ENCODE measurements around the gene GNPDA1. TPM values are rescaled to one million over a fixed set of nuclear protein-coding genes. Genes with fewer than 3 reads are reported as not detected.

The GNPDA1 gene
- polyA plus RNA-seq, 1 donor (not counting 4 experiments of a cell fraction or from before 2014, with no cell fraction given) = 18.0 TPM

GRCh38 chr5:142015781-142016533 lies 3.1 kb upstream of the GNPDA1 start:
- Histone ChIP-seq H3K36me3 (ENCODE audit: control insufficient read depth in 2 of 2, extremely low read depth in 1 of 2, insufficient read depth in 2 of 2, low read length in 2 of 2) (peaks cover 0 to under 1% of the 10 kb centered on the region in 2 experiments), H3K27me3 (ENCODE audit: control insufficient read depth, extremely low read depth, insufficient read depth, low read length) (no peaks in the 10 kb centered on the region), H3K9ac (ENCODE audit: control insufficient read depth, extremely low read depth, insufficient read depth, low read length) (peak overlapping the region; percentile 55), H2AFZ (ENCODE audit: control insufficient read depth, low read length) (peak overlapping the region; percentile 47), H3K4me2 (ENCODE audit: control insufficient read depth, extremely low read depth, insufficient read depth, low read depth, low read length) (peak overlapping the region; percentile 56), H3K9me1 (ENCODE audit: control insufficient read depth, extremely low read depth, insufficient read depth, low read length) (no peaks in the 10 kb centered on the region), H3K4me3 (ENCODE audit: control insufficient read depth in 2 of 3, extremely low read depth in 1 of 3, insufficient read depth in 2 of 3, low read depth in 1 of 3, low read length in 3 of 3) (no peak overlapping the region), H3K27ac (ENCODE audit: control insufficient read depth, insufficient read depth, low read length) (peak overlapping the region; percentile 73), H3K4me1 (ENCODE audit: control insufficient read depth, extremely low read depth, insufficient read depth, low read length) (peaks cover 32% of the 10 kb centered on the region), H3K9me3 (ENCODE audit: control insufficient read depth, low read depth, low read length) (no peaks in the 10 kb centered on the region), H3K79me2 (ENCODE audit: control insufficient read depth, insufficient read depth, low read length) (no peaks in the 10 kb centered on the region), H4K20me1 (ENCODE audit: control insufficient read depth, extremely low read depth, insufficient read depth, low read length) (no peaks in the 10 kb centered on the region)
- TF ChIP-seq CTCF (optimal IDR thresholded peaks at IDR 0.05 in 1 of 3, IDR thresholded peaks at IDR 0.05 in 1 of 3, conservative IDR thresholded peaks at IDR 0.05 in 1 of 3; ENCODE audit: extremely low read depth in 1 of 3, insufficient read depth in 2 of 3, low read length in 3 of 3) = no peak
- TF ChIP-seq EZH2 (IDR thresholded peaks at IDR 0.05; ENCODE audit: low read length) = no peak
- DNase-seq (ENCODE audit: low read depth, low spot score) = no peak
- FAIRE-seq = peak; percentile 26
- dilution Hi-C loops (cut with MboI; ENCODE audit: extremely low pct_ligation_motif_present, low sequenced_read_pairs) = no loop called here

GRCh38 chr5:142014911-142015584 lies 2.2 kb upstream of the GNPDA1 start:
- H3K27ac ChIP-seq (ENCODE audit: control insufficient read depth, insufficient read depth, low read length) = peak overlapping the region; percentile 73
- no peak for FAIRE-seq
- peak overlapping the region; percentile 35 for H2AFZ ChIP-seq (ENCODE audit: control insufficient read depth, low read length)
- no peak overlapping the region for H3K4me3 ChIP-seq (ENCODE audit: control insufficient read depth in 2 of 3, extremely low read depth in 1 of 3, insufficient read depth in 2 of 3, low read depth in 1 of 3, low read length in 3 of 3)
- H3K4me2 ChIP-seq (ENCODE audit: control insufficient read depth, extremely low read depth, insufficient read depth, low read depth, low read length) = peak overlapping the region; percentile 35
- H3K9me3 ChIP-seq (ENCODE audit: control insufficient read depth, low read depth, low read length) = no peaks in the 10 kb centered on the region
- no peaks in the 10 kb centered on the region for H3K9me1 ChIP-seq (ENCODE audit: control insufficient read depth, extremely low read depth, insufficient read depth, low read length)
- peak; percentile 57 for DNase-seq (ENCODE audit: low read depth, low spot score)
- no peaks in the 10 kb centered on the region for H3K27me3 ChIP-seq (ENCODE audit: control insufficient read depth, extremely low read depth, insufficient read depth, low read length)
- H3K9ac ChIP-seq (ENCODE audit: control insufficient read depth, extremely low read depth, insufficient read depth, low read length) = peak overlapping the region; percentile 55
- no peak for TF ChIP-seq EZH2 (IDR thresholded peaks at IDR 0.05; ENCODE audit: low read length)
- TF ChIP-seq CTCF (optimal IDR thresholded peaks at IDR 0.05 in 1 of 3, IDR thresholded peaks at IDR 0.05 in 1 of 3, conservative IDR thresholded peaks at IDR 0.05 in 1 of 3; ENCODE audit: extremely low read depth in 1 of 3, insufficient read depth in 2 of 3, low read length in 3 of 3) = peak in 2 of 3 experiments; percentile 33 to 52
- no peaks in the 10 kb centered on the region for H3K79me2 ChIP-seq (ENCODE audit: control insufficient read depth, insufficient read depth, low read length)
- H4K20me1 ChIP-seq (ENCODE audit: control insufficient read depth, extremely low read depth, insufficient read depth, low read length) = no peaks in the 10 kb centered on the region
- dilution Hi-C loops (cut with MboI; ENCODE audit: extremely low pct_ligation_motif_present, low sequenced_read_pairs) = no loop called here
- peaks cover 0 to 1% of the 10 kb centered on the region in 2 experiments for H3K36me3 ChIP-seq (ENCODE audit: control insufficient read depth in 2 of 2, extremely low read depth in 1 of 2, insufficient read depth in 2 of 2, low read length in 2 of 2)
- peaks cover 32% of the 10 kb centered on the region for H3K4me1 ChIP-seq (ENCODE audit: control insufficient read depth, extremely low read depth, insufficient read depth, low read length)
